Dermis blood vessel endothelial cell (primary cell): ENCODE results near the gene TMEM97. TPM values are rescaled to one million over a fixed set of nuclear protein-coding genes. Genes with fewer than 3 reads are reported as not detected.
A peak's percentile ranks its signal among the peaks of the same experiment; 100 is the strongest.
"Not testable (repeated sequence)": the region's sequence is repeated elsewhere in the genome, so short reads cannot be mapped to it uniquely, and the experiment has no call there.

Experiments used
- DNase-seq: peaks from one replicate; pipeline ENCODE4 v3.0.0; 2010
- total RNA-seq: library from RNA; depleted of rRNA; stranded (reverse); fragments of >200 nt; gene quantifications from 2 replicates; pipeline ENCODE4 v1.2.3, GENCODE V29; 2014

Gene TMEM97
- total RNA-seq, 1 donor from 2014 or later = 9.0 TPM

DNA sequence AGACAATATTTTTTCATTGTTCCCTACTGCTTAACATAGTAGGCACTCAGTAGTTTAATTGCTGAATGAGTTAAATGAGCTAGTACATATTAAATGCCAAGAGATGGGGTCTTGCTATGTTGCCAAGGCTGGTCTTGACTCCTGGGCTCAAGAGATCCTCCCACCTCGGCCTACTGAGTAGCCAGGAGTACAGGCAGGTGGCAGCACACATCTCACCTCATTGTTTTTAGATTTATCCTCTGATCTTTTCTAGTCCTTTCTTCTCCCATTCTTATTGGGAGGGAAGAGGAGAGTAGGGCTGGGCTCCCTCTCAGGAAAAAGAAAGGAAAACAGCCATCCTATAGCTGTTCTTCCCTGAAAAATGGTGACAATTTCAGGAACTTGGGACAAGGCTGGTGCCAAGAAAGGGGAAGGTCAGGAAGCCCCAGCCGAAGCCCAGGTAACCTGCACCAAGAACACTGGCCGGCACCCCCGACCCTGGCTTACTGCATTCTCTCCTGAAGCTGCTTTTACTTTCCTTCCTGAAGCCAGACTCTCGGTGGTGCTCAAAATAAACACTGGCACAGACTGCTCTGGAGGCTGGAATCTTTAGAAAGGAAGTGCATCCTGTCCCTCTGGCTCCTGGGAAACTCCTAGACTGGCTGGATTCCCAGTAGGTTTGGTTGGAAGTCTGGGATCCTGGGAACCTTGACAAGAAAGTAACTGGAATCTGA lies 19.2 kb downstream of the TMEM97 start:
- peak; percentile 89 for DNase-seq

DNA sequence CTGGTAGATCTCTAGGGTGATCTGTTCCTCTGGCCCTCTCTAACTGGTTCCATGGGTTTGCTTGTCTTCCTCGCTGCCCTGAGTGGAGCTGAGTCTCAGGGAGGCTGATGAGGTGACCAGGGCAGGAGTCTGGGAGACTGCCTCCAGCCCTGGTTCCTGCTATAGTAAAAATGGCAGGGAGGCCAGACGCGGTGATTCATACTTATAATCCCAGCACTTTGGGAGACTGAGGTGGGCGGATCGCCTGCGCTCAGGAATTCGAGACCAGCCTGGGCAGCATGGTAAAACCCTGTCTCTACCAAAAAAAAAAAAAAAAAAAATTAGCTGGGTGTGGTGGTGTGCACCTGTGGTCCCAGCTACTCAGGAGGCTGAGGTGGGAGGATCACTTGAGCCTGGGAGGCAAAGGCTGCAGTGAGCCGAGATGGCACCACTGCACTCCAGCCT lies 19.8 kb downstream of the TMEM97 start:
- not testable (repeated sequence) for DNase-seq

DNA sequence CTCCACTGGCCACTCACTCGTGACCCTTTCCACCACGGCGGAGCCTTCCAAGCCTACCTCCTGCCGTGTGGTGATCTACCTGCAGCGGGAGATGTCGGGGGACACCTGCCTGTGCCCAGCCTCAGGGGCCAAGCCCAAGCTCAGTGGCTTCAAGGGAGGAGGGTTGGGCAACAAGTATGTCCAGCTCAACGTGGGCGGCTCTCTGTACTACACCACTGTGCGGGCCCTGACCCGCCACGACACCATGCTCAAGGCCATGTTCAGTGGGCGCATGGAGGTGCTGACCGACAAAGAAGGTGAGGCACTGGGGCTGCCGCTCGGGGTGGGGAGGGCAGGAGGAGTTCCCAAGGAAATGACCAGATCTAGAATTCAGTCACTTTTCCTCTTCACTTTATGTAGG lies 20.4 kb downstream of the TMEM97 start:
- DNase-seq = no peak

DNA sequence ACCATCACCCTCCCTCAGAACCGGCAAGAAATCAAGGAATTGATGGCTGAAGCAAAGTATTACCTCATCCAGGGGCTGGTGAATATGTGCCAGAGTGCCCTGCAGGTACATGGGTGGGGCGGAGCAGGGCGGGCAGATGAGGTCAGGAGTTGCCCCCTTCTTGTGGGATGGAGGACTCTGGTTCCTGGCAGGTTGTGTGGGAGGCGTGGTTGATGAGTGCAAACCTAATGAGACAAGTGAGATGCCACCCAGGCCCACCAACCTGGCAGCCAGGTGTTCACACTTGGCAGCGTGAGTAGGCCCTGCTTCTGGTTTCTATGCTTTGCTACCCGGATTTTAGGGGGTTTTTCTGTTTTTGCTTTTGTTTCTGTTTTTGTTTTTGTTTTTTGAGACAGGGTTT lies 21.4 kb downstream of the TMEM97 start:
- DNase-seq = no peak

DNA sequence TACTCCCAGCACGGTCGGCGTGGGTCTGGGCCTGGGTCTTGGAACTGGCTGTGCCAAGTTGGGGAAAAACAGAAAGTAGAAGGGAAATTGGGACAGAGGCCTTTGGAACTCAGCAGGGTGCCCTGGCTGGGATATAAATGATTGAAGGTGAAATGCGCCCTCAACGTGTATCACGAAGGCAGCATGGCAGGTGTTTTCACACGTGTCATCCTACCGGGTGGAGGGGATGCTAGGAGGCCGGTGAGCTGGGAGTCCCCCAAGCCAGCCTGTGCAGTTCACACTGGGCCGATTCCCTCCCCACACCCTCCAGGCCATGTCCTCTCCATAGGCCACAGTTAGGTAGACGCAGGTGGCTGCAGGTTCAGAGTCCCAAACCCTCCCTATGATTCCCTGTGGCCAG lies 22.5 kb downstream of the TMEM97 start:
- DNase-seq = no peak

DNA sequence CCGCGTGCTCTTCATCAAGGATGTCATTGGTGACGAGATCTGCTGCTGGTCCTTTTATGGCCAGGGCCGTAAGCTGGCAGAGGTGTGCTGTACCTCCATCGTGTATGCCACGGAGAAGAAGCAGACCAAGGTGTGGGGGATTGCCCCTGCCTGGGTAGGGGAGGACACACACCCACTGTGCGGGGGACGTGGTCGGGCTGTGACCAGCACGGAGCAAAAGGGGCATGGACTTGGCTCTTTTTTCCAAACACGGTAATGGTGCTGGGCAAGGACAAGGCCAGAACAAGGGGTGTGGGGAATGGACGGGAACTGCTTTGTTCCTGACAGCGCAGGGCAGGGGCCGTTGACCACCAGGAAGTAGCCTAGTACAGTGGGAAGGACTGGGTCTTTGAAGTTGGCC lies 23.3 kb downstream of the TMEM97 start:
- DNase-seq = no peak

DNA sequence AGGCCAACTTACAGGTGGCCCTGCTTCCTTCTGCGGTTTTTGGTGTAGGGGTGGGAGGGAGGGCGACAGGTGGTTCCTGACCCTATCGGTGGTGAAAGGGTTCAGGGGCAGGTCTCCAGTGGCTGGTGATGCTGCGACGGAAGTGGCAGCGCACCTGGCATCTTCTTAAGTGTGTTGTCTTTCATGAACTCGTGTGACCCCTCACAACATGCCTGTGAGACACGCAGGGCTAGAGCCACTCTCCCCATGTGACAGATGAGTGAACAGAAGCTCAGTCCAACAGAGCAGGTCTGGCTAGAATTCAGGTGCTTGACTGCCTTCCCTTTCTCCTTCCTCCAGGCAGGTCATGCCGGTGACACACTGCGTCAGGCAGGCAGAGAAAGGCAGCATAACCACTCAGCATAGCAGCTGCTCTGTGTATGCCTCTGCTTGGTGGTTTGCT lies 24.5 kb downstream of the TMEM97 start:
- no peak for DNase-seq

DNA sequence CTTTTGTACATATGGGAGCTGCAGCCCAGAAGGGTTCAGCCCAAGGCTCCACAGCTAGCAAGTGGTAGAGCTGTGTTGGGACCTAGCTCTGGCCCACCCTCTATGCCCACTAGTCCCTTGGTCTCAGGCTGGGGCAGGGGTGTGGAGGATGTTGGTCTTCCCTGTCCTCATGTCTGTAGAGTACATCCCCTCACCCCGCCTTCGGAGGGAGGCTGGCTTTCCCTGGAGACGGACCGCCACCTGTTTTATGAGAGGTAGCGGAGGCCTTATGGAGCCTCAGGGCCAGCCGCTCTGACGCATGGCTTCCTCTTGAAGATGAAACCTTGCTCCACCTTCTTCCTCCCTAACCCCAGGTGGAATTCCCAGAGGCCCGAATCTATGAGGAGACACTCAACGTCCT lies 25.0 kb downstream of the TMEM97 start:
- DNase-seq = no peak

DNA sequence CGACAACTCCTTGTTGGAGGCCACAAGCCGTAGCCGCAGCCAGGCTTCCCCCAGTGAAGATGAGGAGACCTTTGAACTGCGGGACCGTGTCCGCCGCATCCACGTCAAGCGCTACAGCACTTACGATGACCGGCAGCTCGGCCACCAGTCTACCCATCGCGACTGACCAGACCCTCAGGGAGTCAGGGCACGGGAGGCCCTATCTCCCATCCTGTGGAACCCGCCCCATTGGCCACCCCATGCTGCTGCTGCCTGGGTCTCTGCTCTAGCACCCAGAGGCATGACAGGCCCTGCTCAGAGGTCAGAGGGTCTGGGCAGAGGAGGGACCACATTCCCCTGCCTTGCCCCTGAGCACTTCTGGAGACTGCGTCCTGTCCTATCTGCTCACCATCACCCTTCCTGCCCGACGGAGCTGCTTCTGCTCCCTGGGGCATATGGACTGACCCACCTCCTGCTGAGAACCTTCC lies 25.5 kb downstream of the TMEM97 start:
- no peak for DNase-seq

DNA sequence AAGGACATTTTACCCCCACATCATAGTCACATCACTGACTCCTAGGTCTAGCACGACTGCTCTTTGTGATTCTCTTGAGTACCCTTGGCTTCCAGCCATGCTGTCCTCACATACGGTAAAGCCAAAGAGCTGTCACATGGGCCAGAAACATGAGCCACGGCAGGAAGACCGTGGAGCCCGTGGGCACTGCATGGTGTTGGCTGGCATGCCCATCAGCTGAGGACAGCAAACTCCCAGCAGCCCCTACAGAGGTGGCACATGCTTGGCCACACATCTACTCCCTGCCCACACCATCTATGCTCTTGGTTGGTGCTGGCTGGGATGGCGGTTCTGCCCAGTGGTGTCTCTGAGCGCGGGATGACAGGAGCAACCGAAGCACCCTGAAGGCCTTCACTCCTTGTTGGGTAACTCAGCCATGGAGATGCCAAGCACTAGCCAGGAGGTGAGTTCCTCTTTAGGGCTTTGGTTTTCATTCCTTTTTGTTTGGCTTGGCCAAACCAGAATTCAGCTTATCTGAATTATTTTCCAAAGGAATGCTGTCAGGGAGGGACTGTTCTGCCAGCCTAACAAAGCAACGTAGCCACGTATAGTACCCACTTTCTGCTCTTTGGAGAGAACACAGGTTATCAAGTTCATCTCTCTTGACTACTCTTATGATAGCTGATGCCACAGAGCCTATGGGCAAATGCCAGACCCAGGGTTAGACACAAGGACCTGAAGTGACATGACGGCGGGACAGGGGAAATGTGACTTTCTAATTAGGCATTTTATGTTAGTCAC lies 26.6 kb downstream of the TMEM97 start:
- peak; percentile 40 for DNase-seq

DNA sequence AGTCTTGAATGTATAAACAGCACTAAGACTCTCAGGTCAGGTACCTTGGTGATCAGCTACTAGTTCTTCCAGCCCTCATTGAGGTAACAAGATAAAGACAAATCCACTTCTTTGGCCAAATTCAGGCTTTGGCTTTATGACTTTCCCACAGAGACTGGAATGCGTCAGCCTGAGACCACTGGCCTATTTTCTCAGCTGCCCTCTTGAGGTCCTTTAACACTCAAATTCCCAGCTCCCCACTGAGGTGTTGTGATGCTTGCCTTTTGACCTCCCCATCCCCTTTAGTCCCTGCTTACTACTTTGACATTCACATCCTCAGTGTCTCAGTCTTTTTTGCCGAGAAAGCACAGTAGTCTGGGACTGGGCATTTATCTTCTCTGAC lies 27.2 kb downstream of the TMEM97 start:
- DNase-seq = no peak

DNA sequence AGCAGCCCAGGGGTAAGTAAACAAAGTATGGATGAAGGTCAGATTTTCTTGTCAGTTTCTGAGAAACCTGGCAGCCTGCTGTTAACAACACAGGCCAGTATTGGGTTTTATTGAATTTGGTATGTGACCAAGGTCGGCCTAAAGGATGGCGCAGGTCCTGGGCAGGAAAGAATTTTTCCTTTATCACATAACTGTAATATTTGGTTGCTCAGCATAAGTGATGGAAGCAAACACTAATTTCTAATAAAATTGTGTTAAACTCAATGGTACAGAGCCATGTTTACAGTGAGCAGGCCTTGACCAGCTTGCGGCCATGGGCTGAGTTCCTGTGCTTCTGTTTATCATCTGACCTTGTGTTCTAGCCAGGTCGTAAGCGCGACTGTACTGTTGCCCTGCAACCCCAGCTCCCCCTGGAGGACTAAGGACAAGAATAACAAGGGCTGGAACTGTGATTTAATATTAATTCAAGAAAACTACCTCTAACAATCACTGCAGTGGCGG lies 27.8 kb downstream of the TMEM97 start:
- peak; percentile 90 for DNase-seq

DNA sequence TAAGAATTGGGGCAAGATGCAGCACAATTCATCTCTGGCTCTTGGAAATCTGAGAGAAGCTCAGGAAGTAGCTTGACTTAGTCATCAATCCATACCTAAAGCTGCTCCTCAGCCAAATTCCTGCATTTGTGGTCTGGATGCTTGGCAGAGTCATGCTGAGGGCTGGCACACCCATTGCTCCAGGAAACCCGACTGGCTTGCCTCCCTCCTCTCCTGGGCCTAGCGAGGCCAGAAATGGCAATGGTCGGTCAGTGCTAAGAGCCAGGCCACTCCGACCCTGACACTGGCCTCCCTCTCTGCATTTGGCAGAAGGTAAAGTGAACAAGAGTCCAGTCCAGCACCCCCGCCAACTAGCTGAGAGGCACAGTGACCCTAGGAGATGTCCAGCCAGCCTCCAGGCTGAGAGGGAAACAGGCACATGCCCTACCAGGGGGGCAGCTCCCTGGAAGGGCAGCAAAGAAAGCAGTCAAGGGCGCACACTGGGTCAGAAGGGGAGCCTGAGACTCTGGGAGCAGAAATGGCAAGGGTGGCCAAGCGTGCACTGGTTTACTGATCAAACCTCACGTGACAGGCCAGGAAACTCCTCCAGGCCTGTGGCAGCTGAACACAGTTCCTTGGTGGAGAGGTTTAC lies 28.4 kb downstream of the TMEM97 start:
- peak; percentile 80 for DNase-seq

DNA sequence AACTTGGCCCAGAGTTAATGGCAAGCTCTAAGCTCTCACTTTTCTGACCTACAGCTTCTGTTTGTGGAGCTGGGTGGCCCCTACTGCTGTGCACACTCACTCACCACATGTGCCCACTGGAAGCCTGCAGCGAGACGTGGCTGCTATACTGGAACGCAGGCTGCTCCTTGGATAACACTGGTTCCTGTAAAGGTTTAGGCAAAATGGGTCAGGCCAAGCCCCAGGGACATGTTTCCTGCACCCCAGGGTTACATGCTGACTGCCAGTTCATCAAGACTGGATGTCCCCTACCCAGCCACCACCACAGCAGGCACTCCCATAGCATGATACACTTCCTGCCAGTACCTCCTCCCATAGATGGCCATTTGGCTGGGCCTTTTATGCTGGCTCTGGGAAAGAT lies 30.0 kb downstream of the TMEM97 start:
- DNase-seq = no peak

DNA sequence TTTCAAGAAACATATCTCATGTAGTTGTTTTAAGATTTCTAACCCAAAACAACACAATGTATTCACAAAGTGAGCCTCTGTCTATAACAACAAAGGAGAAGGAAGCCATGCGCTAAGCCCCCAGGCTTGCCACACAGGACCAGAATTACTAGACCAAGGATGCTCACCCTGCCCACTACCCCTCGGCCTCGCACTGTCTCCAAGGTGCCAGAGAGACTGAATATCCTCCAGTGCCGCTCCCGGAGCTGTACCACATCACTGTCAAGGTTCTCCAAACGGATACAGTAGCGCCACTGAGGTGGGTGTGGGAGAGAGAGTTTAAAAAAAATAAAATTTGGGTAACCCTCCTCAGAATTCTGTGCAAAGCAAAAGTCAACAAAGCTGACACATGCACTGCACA lies 31.3 kb downstream of the TMEM97 start:
- DNase-seq = no peak

DNA sequence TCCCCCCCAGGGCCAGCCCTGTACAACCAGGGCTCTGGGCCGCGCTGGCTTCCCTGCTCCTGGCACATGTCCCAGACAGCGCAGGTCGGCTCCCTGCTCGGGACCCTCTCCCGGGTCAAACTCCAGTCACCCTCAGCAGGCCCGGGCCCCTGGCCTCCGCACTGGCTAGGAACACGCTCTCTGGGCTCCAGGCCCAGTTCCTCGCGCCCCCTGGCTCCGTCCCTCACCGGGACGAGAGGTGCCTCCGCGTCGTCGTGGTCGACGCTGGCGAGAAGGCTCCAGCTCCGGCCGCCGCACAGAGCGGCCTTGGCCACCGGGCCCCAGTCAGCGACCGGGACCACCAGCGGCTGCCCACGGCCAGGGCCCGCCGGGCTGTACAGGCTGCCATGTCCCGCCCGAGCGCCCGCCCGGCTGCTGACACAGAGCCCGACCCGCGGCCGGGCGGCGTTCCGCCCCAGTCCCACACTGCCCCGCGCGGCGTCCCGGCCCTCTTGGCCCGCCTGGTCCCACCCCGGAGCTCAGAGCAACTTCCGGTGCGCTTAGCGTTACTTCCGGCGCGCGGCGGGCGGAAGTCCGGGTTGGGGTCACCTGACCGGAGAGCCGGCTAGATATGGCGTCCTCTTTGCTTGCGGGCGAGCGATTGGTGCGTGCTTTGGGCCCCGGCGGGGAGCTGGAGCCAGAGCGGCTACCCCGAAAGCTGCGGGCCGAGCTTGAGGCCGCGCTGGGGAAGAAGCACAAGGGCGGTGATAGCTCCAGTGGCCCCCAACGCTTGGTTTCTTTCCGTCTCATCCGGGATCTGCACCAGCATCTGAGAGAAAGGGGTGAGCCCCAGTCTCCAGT lies 38.3 kb downstream of the TMEM97 start, which contains the start of gene POLDIP2:
Gene POLDIP2 (minus strand): TSS at position 467 of the 840 bp plus-strand sequence. CDS start 79 bp downstream, at position 388.
- peak; percentile 96 for DNase-seq

DNA sequence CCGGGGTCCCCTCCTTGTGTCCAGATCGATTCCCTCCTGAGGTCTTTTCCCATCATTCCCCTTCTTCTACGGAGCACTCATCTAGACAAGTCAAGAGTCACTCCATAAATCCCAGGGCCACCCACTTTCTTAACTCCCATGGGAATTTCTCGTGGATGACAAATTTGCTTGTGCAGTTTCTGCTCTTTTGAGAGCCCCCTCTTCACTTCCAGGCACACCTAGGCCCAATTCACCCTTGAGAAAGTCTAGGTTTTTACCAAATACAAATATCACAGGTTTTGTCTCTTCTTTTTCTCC lies 38.8 kb downstream of the TMEM97 start:
- DNase-seq = no peak

DNA sequence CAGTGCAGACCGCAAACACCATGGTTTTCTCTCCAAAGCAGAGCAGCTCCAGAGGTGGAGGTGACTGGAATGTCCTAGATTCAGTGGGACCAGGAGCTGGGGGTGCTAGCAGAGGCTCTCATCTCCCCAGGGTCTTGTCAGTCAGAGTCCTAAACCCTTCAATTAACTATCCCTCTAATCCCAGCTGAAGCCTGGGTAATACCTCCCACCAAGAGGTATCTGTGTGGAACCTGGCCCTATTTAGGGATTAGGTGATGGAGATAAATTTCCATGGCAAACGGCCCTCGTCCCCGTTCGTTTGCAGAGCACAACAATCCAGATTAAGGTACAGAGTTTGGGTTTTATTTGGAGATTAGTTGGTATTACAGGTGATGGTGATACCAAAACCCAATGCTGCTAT lies 44.2 kb downstream of the TMEM97 start:
- no peak for DNase-seq

DNA sequence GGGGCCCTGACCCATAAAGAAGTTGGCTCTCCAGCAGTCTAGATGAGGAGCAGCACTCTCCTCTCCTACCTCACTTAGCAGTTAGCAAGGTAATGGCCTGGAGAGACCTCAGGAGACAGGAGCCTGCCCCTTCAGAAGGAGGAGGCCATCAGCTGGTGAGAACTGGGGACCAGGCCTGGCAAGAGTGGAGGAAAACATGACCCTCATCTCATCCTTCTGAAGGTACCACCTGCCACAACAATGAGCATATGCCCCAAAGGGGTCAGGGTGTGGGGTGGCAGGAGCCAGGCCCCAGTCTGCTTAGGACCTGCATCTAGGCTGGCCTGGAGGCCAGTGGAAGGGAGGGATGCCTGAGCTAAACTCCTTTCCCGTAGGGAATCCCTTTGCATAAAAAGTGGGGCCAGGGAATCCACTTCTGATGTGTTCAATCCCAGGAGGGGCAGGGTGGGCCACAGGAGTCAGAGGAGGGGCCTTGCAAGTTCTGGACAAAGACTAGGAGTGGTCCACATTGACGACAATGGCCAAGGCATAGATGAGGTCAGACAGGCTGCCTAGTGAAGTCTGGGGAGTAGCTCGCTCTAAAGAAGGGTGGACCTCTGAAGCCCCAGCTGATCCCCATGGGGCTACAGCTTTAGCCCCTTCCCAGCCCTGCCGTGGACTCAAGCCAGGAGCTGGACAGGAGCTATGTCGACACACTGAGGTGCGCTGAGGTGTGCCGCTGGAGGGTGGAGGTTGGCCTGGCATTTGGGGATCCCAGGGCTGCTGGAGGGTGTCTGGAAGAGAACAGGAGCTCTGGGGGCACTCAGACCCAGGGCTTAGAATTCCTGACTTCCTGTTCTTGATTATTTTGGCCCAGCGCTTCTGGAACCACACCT lies 45.0 kb downstream of the TMEM97 start:
- DNase-seq = no peak

DNA sequence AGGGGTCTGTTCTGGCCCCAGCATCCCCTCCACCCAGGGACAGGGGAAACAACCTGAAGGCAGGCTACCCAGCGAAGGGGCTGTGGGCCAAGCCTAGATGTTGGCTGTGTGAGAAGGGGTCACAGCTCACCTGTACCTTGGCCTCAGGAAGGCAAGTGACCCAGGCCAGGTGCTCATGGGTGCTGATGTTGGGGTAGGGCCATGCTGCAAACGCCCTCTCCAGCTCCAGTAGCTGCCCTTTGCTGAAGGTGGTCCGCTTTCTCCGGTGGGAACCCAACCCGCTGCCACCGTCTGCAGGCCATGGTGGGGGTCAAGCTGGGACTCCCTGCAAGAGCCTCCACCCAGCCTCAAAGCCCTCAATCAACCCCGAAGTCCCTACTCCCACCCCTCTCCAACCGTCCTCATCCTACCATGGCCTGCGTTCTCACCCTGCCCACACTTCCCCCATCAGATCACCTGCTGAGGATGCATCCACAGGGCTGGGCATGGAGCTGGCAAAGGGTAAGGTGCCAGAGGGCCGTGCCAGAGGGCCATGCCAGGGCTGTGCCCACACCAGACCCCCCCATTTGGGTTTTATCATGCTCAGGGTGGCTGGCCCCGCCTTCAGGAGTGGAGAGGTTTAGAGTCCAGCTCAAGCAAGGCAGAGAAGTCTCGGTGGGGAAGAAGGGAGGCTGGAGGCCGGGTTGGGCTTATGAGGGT lies 45.8 kb downstream of the TMEM97 start, which contains the start of gene SEBOX:
Gene SEBOX (minus strand): TSS at position 535 of the 699 bp plus-strand sequence. CDS start 48 bp downstream, at position 487.
- DNase-seq = no peak

DNA sequence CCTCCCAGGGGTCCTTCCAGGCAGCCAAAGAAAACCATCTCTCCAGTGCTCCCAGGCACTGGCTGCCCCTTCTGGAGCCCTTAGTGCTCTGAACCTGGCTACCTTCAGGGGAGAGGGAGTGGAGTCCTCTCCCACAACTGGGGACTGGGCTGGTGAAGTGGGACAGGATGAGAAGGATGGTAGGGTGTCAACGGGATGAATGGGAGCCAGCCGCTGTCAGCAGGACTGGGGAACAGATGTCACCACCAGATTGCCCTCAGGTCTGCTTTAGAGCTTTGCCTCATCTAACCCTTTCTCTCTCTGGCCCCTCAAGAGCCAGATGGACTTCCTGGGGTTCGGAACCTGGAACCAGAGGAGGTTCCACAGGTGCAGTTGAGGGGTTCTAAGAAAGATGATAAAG lies 46.5 kb downstream of the TMEM97 start:
- no peak for DNase-seq
